Stimulated activated CD8-positive, alpha-beta memory T cell treated with anti-CD3 and anti-CD28 coated beads, Interleukin-4, amount 100 ng/mL, for 1 hour (primary cell): Measurements from ENCODE around the gene CCDC57.
A peak's percentile ranks its signal among the peaks of the same experiment; 100 is the strongest.
"Not testable (repeated sequence)": the region's sequence is repeated elsewhere in the genome, so short reads cannot be mapped to it uniquely, and the experiment has no call there.

ENCODE experiments used
- DNase-seq, 2 donors: peaks; one replicate each; pipeline ENCODE4 v3.0.0-alpha.2; 2020; ENCODE audit warnings: low read depth in 2 of 2, low spot score in 1 of 2

The CCDC57 gene, protein sequence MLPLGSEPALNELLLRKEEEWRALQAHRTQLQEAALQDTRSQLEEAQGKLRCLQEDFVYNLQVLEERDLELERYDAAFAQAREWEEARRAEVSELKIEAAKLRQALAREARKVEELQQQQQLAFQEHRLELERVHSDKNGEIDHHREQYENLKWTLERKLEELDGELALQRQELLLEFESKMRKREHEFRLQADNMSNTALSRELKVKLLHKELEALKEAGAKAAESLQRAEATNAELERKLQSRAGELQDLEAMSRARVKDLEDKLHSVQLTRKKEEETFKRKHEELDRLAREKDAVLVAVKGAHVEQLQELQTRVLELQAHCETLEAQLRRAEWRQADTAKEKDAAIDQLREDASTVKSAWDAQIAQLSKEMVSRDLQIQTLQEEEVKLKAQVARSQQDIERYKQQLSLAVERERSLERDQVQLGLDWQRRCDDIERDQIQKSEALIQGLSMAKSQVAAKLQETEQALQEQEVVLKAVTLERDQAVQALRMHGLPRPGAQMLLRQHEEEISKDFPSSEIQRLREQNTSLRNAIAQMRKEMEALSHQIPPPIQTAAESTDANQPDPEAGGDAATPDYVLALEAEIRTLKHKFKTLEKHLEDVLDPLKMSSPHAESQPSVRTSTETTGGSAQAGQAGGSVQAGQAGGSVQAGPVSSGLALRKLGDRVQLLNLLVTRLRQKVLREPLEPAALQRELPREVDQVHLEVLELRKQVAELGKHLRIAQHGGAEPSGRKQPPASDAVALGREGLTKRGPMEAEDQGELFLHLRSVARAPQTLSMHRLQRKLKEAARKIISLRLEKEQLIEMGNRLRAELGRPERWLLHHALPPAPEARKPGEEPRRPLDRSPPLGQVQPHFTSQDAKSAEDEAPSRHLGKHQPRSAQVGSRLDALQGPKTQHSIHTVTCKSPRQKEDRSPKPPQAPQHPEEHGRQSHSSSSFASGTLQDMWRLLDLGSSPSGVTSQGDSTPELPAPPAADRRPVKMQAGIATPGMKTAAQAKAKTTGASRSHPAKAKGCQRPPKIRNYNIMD

GRCh38 chr17:82212331-82213250 lies at the start of gene CCDC57:
Gene CCDC57 (minus strand): TSS chr17:82212842. CDS start chr17:82201944, 10,898 bp downstream.
- no peak for DNase-seq

DNA sequence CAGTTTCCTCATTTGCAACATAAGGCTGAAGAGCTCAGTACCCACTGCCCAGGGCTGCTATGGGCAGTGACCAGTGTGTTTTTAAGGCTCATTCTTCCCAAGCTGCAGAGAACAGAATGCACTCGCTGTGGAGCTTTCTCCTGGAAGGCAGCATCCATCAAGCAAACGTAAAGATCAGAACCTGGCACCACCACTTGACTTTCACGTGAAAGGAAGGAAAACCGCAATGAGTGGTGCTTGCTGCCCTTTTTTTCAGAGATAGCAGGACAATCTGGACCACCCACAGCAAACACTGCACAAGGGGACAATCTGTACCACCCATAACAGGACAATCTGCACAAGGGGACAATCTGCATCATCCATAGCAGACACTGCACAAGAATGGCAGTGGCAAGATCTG lies 49.7 kb upstream of the CCDC57 start:
- DNase-seq: no peak

DNA sequence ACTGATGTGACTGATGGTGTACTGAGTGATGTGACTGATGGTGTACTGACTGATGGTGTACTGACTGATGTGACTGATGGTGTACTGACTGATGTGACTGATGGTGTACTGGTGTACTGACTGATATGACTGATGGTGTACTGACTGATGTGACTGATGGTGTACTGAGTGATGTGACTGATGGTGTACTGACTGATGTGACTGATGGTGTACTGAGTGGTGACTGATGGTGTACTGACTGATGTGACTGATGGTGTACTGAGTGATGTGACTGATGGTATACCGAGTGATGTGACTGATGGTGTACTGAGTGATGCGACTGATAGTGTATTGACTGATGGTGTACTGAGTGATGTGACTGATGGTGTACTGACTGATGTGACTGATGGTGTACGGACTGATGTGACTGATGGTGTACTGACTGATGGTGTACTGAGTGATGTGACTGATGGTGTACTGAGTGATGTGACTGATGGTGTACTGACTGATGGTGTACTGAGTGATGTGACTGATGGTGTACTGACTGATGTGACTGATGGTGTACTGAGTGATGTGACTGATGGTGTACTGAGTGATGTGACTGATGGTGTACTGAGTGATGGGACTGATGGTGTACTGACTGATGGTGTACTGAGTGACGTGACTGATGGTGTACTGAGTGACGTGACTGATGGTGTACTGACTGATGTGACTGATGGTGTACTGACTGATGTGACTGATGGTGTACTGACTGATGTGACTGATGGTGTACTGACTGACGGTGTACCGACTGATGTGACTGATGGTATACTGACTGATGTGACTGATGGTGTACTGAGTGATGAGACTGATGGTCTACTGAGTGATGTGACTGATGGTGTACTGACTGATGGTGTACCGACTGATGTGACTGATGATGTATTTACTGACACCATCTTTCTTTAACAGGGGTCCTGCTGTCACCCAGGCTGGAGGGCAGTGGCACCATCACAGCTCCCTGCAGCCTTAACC lies 47.6 kb upstream of the CCDC57 start:
- not testable (repeated sequence) for DNase-seq

GRCh38 chr17:82258555-82258954 lies 45.9 kb upstream of the CCDC57 start:
- no peak for DNase-seq

DNA sequence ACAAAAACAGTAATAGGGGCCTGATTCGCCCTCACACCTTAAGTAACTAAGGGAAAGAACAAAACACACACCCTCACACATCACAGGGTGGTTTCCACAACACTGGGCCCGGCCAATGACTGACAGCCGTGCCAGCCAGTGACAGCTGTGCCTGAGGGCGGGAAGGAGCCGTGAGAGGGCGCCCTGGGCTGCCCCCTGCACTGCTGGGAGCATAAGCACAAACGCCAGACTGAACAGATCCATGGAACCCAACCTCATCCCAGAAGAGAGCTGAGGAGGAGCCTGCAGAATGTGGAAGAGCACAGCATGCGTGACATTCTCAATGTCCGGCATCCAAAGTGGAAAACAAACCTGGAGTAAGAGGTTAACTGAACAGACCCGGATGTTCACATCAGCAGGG lies 44.8 kb upstream of the CCDC57 start:
- DNase-seq: peak in 1 of 2 donors; percentile 53

DNA sequence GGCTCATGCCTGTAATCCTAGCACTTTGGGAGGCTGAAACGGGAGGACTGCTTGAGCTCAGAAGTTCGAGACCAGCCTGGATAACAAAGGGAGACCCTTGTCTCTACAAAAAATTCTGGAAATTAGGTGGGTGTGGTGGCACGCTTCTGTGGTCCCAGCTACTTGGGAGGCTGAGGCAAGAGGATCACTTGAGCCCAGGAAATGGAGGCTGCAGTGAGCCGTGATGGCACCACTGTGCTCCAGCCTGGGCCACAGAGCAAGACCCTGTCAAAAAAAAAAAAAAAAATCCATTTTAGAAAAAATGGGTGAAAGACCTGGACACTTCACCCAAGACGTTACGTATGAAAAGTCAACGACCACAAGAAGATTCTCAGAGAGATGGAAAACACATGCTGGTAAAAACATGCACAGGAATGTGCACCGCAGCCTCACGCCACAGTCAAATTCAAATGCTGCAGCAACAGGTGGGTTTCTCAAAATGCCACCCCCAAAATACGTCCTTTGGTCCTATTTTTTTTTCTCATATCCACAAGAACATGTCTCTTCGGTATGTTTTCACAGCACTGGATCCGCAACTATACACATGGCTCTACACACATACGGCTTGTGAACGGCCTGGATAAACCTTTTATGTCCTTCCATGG lies 43.7 kb upstream of the CCDC57 start:
- DNase-seq: no peak

DNA sequence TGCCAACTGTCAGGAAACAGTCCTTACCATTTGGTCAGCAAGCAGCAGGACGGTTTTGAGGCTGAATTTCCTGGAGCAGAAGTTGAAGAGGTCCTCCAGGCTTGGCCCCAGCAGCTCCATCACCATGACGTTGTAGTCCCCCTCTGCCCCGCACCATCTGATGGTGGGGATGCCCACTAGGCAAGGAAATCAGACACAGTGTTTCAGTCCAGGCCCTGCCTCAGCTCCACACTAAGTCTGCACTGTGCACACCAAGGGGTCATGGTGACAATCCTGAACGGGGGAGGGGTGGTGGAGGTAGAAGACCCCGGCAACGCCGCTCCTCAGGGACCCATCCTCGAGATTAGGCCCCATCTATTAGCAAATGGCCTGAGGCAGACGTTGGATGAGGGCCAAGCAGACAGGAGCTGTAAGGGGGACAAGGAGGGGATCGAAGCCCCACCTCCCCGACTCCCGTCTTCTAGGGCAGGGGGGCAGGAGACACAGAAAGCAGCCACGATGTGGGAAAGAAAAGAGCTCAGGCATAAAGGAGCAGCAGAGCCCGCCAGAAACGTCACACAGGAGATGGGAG lies 42.8 kb upstream of the CCDC57 start:
- no peak for DNase-seq

- DNase-seq: not testable (repeated sequence)
Measured at GRCh38 chr17:82254746-82255145, 42.1 kb upstream of the CCDC57 start.

DNA sequence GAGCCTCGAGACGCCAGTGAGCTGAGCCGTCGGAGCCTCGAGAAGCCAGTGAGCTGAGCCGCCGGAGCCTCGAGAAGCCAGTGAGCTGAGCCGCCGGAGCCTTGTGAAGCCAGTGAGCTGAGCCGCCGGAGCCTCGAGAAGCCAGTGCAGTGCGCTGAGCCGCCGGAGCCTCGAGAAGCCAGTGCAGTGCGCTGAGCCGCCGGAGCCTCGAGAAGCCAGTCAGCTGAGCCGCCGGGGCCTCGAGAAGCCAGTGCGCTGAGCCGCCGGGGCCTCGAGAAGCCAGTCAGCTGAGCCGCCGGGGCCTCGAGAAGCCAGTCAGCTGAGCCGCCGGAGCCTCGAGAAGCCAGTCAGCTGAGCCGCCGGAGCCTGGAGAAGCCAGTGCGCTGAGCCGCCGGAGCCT lies 41.5 kb upstream of the CCDC57 start:
- not testable (repeated sequence) for DNase-seq

- no peak for DNase-seq
Measured at GRCh38 chr17:82253179-82253544, 40.5 kb upstream of the CCDC57 start.

DNA sequence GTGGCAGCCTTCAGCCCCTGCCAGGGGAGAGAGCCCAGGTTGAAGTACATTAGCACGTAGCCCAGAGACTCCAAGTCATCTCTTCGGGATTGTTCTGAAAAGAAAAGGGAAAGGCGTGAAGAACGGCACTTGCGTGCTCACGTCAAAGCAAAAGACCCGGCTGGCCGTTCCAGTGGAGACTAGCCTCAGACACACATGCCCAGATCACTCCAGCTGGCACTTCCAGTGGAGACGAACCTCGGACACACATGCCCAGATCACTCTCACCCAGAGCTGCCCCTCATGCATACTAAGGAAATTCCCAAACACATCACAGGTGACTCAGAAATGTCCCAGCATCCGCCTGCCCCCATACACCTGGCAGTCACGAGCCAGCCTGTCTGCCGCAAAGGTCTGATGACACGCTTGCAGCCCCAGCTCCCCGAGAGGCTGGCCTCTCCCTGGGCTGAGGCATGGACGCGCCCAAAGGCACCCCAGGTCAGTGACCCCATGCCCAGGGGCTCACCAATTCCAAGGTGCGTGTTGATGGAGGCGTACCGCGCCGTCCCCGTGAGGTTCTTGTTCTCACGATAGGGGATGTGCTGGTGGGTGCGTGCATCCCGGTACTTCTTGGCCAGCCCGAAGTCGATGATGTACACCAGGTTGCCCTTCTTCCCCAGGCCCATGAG lies 40.0 kb upstream of the CCDC57 start:
- DNase-seq: no peak

- DNase-seq: no peak
Measured at GRCh38 chr17:82250868-82251500, 38.3 kb upstream of the CCDC57 start.

- DNase-seq: no peak
Measured at GRCh38 chr17:82249896-82250581, 37.4 kb upstream of the CCDC57 start.

DNA sequence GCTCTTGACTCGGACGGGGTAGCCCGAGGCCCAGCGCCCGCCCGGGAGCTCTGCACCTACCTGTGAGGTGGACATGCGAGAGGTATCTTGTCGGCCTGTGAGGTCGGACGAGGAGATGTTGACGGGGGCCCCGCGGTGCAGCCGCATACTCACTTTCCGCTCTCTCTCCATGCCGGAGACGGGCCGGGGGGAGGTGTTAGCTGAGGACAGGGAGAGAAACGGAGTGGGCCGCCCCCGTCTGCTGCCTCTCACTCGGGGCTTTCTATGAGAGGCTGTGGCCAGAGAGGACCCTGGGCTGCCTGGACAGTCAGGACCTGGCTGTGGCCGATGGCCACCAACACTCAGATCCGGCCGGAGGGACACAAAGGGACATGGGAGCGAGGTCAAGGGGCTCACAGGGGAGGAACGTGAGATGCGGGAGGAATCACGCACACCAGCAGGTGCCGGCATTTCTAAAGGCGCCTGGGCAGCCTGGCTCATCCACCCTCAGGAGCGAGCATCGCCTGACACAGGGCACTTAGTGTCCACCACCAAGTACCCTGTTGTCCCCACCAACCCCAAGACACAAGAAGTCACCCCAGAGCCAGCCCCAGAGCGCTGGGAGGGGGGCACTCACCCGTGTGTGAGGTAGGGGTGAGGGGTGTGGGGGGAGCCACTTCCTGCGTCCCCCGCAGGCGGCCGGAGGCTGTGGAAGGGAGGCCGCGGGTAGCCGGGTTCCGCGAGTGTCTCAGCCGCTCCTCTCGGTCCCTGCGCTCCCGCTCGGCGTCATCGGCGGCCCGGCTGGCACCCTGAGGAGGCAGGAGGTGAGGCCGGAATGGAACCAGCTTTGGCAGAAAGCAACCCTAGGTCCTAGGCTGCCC lies 36.4 kb upstream of the CCDC57 start:
- DNase-seq: no peak

DNA sequence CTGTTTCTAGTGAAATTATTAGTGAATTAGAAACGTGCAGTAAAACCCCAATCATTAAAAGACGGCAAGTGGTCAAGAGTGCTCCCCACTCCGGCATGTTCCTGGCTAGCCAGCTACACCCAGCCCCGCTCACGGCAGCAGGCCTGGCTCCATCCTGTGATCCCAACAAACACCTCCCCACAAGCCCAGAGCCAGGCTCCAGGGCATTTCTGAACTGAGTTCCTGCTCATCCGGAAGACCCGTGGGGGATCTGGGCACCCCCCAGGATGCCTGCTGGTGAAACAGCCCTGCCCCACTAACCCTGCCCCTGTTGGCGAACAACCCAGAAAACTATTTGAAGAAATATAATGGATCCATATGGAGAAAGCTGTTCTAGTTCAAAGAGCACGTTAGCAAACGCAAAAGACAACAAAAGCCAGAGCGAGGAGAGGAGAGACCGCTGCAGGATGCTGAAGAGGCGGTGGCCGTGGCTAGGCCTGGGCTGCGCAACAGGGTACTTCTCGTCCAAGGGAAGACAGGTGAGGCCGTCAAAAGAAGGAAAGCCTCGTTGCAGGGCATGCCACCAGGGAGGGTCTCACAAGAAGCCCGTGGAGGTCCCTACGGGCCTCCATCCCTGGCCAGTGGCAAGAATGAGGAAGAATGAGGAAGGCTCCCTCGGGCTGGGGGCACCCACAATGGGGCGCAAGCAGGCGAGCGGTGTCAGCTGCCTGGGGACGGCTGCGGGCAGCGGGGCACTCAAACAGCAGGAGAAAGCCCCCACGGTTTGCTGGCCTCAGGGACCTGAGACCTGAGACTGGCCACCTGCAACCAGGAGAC lies 35.4 kb upstream of the CCDC57 start:
- no peak for DNase-seq
